ENCODE data around the gene SLC66A1. TPM values are rescaled to one million over a fixed set of nuclear protein-coding genes. Genes with fewer than 3 reads are reported as not detected.

SLC66A1 gene
- total RNA-seq, 1 donor from 2014 or later, result 23.7 TPM

- DNase-seq (ENCODE audit: low read depth), result no peak
- TF ChIP-seq CTCF (conservative IDR thresholded peaks at IDR 0.05; ENCODE audit: low read depth, low read length), result no peak
- H3K4me3 ChIP-seq (ENCODE audit: low read depth, low read length), result no peak overlapping the region
Observed at GRCh38 chr1:19308509-19308907, 3.6 kb upstream of the SLC66A1 start.

- DNase-seq (ENCODE audit: low read depth), result no peak
- TF ChIP-seq CTCF (conservative IDR thresholded peaks at IDR 0.05; ENCODE audit: low read depth, low read length), result no peak
- no peak overlapping the region for H3K4me3 ChIP-seq (ENCODE audit: low read depth, low read length)
Observed at GRCh38 chr1:19309123-19309813, 2.9 kb upstream of the SLC66A1 start.

GRCh38 chr1:19310061-19310460 lies 2.1 kb upstream of the SLC66A1 start:
- DNase-seq (ENCODE audit: low read depth), result no peak
- TF ChIP-seq CTCF (conservative IDR thresholded peaks at IDR 0.05; ENCODE audit: low read depth, low read length), result no peak
- H3K4me3 ChIP-seq (ENCODE audit: low read depth, low read length), result no peak overlapping the region

DNA sequence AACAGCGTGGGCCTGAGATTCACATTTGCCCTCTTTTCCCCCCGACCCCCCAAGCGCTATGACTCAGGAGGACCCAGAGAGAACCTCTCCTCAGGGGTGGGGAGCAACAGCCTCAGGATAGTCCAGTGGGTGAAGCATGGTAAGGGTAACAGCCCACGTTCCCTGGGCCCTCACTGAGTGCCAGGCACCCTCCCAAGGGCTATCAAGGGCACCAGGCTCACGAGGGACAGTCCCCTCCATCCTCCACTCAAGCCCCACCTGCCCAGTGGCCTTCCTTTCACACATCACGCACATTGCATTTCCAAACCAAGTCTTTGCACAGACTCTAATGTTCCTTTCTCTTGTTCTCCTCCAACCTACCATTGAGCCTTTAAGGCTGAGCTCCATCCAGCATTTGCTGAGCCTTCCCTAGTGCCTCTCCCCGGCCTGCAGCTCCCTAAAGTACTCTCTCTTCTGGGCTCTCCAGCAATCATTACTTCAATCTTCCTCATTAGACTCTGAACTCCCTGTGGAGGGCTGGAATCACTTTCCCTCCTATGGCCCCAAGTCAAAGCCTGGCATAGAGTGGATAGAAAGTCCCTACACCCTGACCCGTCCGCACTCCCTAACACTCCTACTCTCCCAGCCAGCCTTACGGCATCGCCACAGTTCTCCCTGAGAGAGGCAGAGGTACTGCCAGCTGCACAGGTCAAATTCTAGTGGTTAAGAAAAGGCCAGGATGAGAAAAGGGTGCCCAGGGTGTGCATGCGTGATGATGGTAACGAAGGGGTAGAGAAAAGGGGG lies 1.2 kb upstream of the SLC66A1 start:
- DNase-seq (ENCODE audit: low read depth), result no peak
- peak overlapping the region; percentile 85 for H3K4me3 ChIP-seq (ENCODE audit: low read depth, low read length)
- TF ChIP-seq CTCF (conservative IDR thresholded peaks at IDR 0.05; ENCODE audit: low read depth, low read length), result no peak

- peak overlapping the region; percentile 85 for H3K4me3 ChIP-seq (ENCODE audit: low read depth, low read length)
- no peak for TF ChIP-seq CTCF (conservative IDR thresholded peaks at IDR 0.05; ENCODE audit: low read depth, low read length)
- no peak for DNase-seq (ENCODE audit: low read depth)
Observed at GRCh38 chr1:19311503-19311930, 609 bp upstream of the SLC66A1 start.

- TF ChIP-seq CTCF (conservative IDR thresholded peaks at IDR 0.05; ENCODE audit: low read depth, low read length), result no peak
- H3K4me3 ChIP-seq (ENCODE audit: low read depth, low read length), result peak overlapping the region; percentile 85
- no peak for DNase-seq (ENCODE audit: low read depth)
Observed at GRCh38 chr1:19312782-19313635, 883 bp downstream of the SLC66A1 start.

Data from epithelial cell of proximal tubule (primary cell).